Natural killer cell (primary cell): ENCODE data around the gene KLHL2. TPM values are rescaled to one million over a fixed set of nuclear protein-coding genes. Genes with fewer than 3 reads are reported as not detected.

Experiments used
- ATAC-seq, 3 donors: fragments of 150-1000 bp in 2 of 3; fragments of 200-7000 bp in 1 of 3; cut with Tn5 transposase; 1 replicate in 1 of 3; 2 replicates in 2 of 3; pipeline ENCODE4 v1.10.0; 2021; ENCODE audit warnings: mild to moderate bottlenecking in 2 of 3, moderate library complexity in 2 of 3
- DNase-seq, 2 donors: peaks; one replicate each; pipeline versions ENCODE4 v3.0.0 to v3.0.0-alpha.2; 2013 to 2021; ENCODE audit warnings: mixed read lengths in 1 of 2
- H3K27ac ChIP-seq: one replicate; pipeline ENCODE4 v1.5.1; 2013; ENCODE audit warnings: mild to moderate bottlenecking, low read length
- H3K27me3 ChIP-seq: one replicate; pipeline ENCODE4 v1.6.1; 2013; ENCODE audit warnings: low read length; ENCODE audit not compliant: control insufficient read depth, insufficient read depth
- H3K36me3 ChIP-seq: one replicate; pipeline ENCODE4 v1.6.1; 2013; ENCODE audit warnings: low read length; ENCODE audit not compliant: control insufficient read depth, insufficient read depth
- H3K4me1 ChIP-seq: one replicate; pipeline ENCODE4 v1.6.1; 2013; ENCODE audit warnings: low read length; ENCODE audit not compliant: control insufficient read depth, insufficient read depth
- H3K4me3 ChIP-seq: one replicate; pipeline ENCODE4 v1.5.1; 2013; ENCODE audit warnings: low read length
- H3K9me3 ChIP-seq: one replicate; pipeline ENCODE4 v1.6.1; 2013; ENCODE audit warnings: low read length; ENCODE audit not compliant: control insufficient read depth, insufficient read depth
- H3K27ac Mint-ChIP-seq, 2 donors: one replicate each; pipeline ENCODE4 v1.8.0; 2022; ENCODE audit warnings: mild to moderate bottlenecking in 2 of 2, mixed read lengths in 2 of 2, moderate library complexity in 1 of 2
- H3K27me3 Mint-ChIP-seq, 2 donors: one replicate each; pipeline ENCODE4 v1.8.0; 2022; ENCODE audit warnings: low read depth in 2 of 2, mixed read lengths in 2 of 2
- H3K36me3 Mint-ChIP-seq: one replicate; pipeline ENCODE4 v1.8.0; 2022; ENCODE audit warnings: mixed read lengths
- H3K4me1 Mint-ChIP-seq, 2 donors: one replicate each; pipeline ENCODE4 v1.8.0; 2022; ENCODE audit warnings: mixed read lengths in 2 of 2
- H3K4me3 Mint-ChIP-seq: one replicate; pipeline ENCODE4 v1.8.0; 2022; ENCODE audit warnings: mild to moderate bottlenecking, moderate library complexity, mixed read lengths
- H3K9me3 Mint-ChIP-seq, 2 donors: one replicate each; pipeline ENCODE4 v1.8.0; 2022; ENCODE audit warnings: mixed read lengths in 2 of 2
- WGBS: methylation state at CpG from one replicate; pipeline ENCODE4 v1.1.7; 2013; ENCODE audit warnings: missing lambda C conversion rate; ENCODE audit not compliant: insufficient coverage; 5-methylcytosine and 5-hydroxymethylcytosine counted together
- intact Hi-C: fragments of 100-400 bp; cut with micrococcal nuclease; formaldehyde crosslinking; loops from one replicate; pipeline ENCODE4 v1.14.2; 2022
- total RNA-seq, 4 donors: library from RNA; stranded (reverse); fragments of 120-200 nt in 1 of 4; gene quantifications; one replicate each; pipeline versions ENCODE4 v1.2.3 to v1.2.4, GENCODE V29; 2013 to 2022
- TF ChIP-seq, protein P1 (sequence below): fragments of 200-600 bp; IDR thresholded peaks from one replicate; pipeline ENCODE4 v1.8.0; 2022; ENCODE audit warnings: antibody characterized with exemption

Gene KLHL2
- total RNA-seq, 3 donors from 2014 or later (not counting 1 experiment from before 2014, with no cell fraction given) = 24.2 to 29.2 (median 25.2) TPM

- no peak overlapping the region for H3K27ac ChIP-seq
- H3K4me1 ChIP-seq = no peaks in the 10 kb centered on the region
- Mint-ChIP-seq H3K27ac (no peak overlapping the region), H3K27me3 (no peaks in the 10 kb centered on the region), H3K9me3 (no peaks in the 10 kb centered on the region), H3K4me1 (no peaks in the 10 kb centered on the region), H3K4me3 (no peak overlapping the region), H3K36me3 (peaks cover 12% of the 10 kb centered on the region)
- H3K9me3 ChIP-seq = no peaks in the 10 kb centered on the region
- WGBS = 100% methylated on average over 2 of the region's 2 CpGs
- intact Hi-C loops = no loop called here
- H3K36me3 ChIP-seq = peaks cover 13% of the 10 kb centered on the region
- no peak overlapping the region for H3K4me3 ChIP-seq
- DNase-seq (no peak), ATAC-seq (no peak)
- H3K27me3 ChIP-seq = no peaks in the 10 kb centered on the region
- TF ChIP-seq, protein P1, sequence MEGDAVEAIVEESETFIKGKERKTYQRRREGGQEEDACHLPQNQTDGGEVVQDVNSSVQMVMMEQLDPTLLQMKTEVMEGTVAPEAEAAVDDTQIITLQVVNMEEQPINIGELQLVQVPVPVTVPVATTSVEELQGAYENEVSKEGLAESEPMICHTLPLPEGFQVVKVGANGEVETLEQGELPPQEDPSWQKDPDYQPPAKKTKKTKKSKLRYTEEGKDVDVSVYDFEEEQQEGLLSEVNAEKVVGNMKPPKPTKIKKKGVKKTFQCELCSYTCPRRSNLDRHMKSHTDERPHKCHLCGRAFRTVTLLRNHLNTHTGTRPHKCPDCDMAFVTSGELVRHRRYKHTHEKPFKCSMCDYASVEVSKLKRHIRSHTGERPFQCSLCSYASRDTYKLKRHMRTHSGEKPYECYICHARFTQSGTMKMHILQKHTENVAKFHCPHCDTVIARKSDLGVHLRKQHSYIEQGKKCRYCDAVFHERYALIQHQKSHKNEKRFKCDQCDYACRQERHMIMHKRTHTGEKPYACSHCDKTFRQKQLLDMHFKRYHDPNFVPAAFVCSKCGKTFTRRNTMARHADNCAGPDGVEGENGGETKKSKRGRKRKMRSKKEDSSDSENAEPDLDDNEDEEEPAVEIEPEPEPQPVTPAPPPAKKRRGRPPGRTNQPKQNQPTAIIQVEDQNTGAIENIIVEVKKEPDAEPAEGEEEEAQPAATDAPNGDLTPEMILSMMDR = no peak
Measured at GRCh38 chr4:165308606-165309005, 101.2 kb downstream of the KLHL2 start.

DNA sequence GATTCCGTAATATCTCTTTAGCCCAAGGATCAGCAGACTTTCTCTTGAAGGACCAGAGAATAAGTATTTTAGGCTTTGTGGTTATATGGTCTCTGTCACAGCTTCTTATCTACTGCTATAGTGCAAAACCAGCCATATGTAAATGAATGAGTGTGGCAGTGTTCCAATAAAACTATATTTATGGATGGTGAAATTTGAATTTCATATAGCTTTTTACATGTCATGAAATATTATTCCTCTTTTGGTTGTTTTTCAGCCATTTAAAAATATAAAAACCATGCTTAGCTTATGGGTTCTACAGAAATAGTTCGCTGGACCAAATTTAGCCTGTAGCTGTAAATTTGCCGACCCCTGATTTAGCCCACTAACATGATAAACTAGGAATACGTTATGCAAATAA, 102.1 kb downstream of the KLHL2 start:
- H3K4me3 Mint-ChIP-seq = no peak overlapping the region
- 97% methylated on average over 3 of the region's 4 CpGs for WGBS
- Histone ChIP-seq H3K27ac (no peak overlapping the region), H3K4me3 (no peak overlapping the region), H3K27me3 (no peaks in the 10 kb centered on the region), H3K4me1 (no peaks in the 10 kb centered on the region), H3K36me3 (peaks cover 19% of the 10 kb centered on the region), H3K9me3 (no peaks in the 10 kb centered on the region)
- no peaks in the 10 kb centered on the region for H3K9me3 Mint-ChIP-seq
- no peak overlapping the region for H3K27ac Mint-ChIP-seq
- H3K27me3 Mint-ChIP-seq = no peaks in the 10 kb centered on the region
- ATAC-seq = no peak
- H3K36me3 Mint-ChIP-seq = peaks cover 16% of the 10 kb centered on the region
- DNase-seq = no peak
- H3K4me1 Mint-ChIP-seq = no peaks in the 10 kb centered on the region
- TF ChIP-seq, protein P1 = no peak
- intact Hi-C loops = no loop called here

GRCh38 chr4:165312506-165312905, 105.1 kb downstream of the KLHL2 start:
- H3K36me3 ChIP-seq = peaks cover 22% of the 10 kb centered on the region
- no peaks in the 10 kb centered on the region for H3K27me3 Mint-ChIP-seq

GRCh38 chr4:165319030-165319429, 111.7 kb downstream of the KLHL2 start:
- Mint-ChIP-seq H3K4me3 (no peak overlapping the region), H3K9me3 (no peaks in the 10 kb centered on the region), H3K27ac (no peak overlapping the region), H3K27me3 (no peaks in the 10 kb centered on the region), H3K4me1 (no peaks in the 10 kb centered on the region), H3K36me3 (peaks cover 6% of the 10 kb centered on the region)
- Histone ChIP-seq H3K27ac (no peak overlapping the region), H3K4me3 (no peak overlapping the region), H3K9me3 (no peaks in the 10 kb centered on the region), H3K36me3 (peaks cover 10% of the 10 kb centered on the region), H3K27me3 (no peaks in the 10 kb centered on the region), H3K4me1 (no peaks in the 10 kb centered on the region)
- no peak for ATAC-seq
- no peak for DNase-seq
- TF ChIP-seq, protein P1 = no peak
- intact Hi-C loops = no loop called here
- 99% methylated on average over 4 of the region's 5 CpGs for WGBS

More at GRCh38 chr4:165312506-165312905, 105.1 kb downstream of the KLHL2 start:
- intact Hi-C loops = no loop called here
- H3K4me3 Mint-ChIP-seq = no peak overlapping the region
- 100% methylated on average over 1 of the region's 2 CpGs for WGBS
- H3K27ac Mint-ChIP-seq = no peak overlapping the region
- no peaks in the 10 kb centered on the region for H3K9me3 Mint-ChIP-seq
- no peaks in the 10 kb centered on the region for H3K4me1 Mint-ChIP-seq
- TF ChIP-seq, protein P1 = no peak
- DNase-seq (no peak), ATAC-seq (no peak)
- Histone ChIP-seq H3K4me3 (no peak overlapping the region), H3K27me3 (no peaks in the 10 kb centered on the region), H3K27ac (no peak overlapping the region), H3K9me3 (no peaks in the 10 kb centered on the region), H3K4me1 (no peaks in the 10 kb centered on the region)
- H3K36me3 Mint-ChIP-seq = peaks cover 18% of the 10 kb centered on the region
